Hepatocyte (in vitro differentiated cells): ENCODE results near the gene SEPTIN11. TPM values are rescaled to one million over a fixed set of nuclear protein-coding genes. Genes with fewer than 3 reads are reported as not detected.

Experiments
- DNase-seq: peaks from one replicate; pipeline ENCODE4 v3.0.0-alpha.2; 2016; ENCODE audit warnings: low spot score
- H2AFZ ChIP-seq: fragments of 200-600 bp; sonication (generic); 2 replicates; pipeline ENCODE4 v1.6.0; 2016; ENCODE audit warnings: antibody characterized with exemption, mild to moderate bottlenecking
- H3K27ac ChIP-seq: fragments of 200-600 bp; sonication (generic); 2 replicates; pipeline ENCODE4 v1.5.1; 2016; ENCODE audit warnings: mild to moderate bottlenecking
- H3K27me3 ChIP-seq: fragments of 200-600 bp; sonication (generic); 2 replicates; pipeline ENCODE4 v1.6.1; 2016
- H3K36me3 ChIP-seq: fragments of 200-600 bp; sonication (generic); replicated peaks from 2 replicates; pipeline ENCODE4 v1.5.1; 2016; ENCODE audit warnings: low read depth; ENCODE audit not compliant: insufficient read depth
- H3K4me1 ChIP-seq: fragments of 200-600 bp; sonication (generic); 2 replicates; pipeline ENCODE4 v1.5.1; 2016; ENCODE audit warnings: mild to moderate bottlenecking, moderate library complexity; ENCODE audit not compliant: insufficient read depth
- H3K4me2 ChIP-seq: fragments of 200-600 bp; sonication (generic); 2 replicates; pipeline ENCODE4 v1.6.0; 2016
- H3K4me3 ChIP-seq: fragments of 200-600 bp; sonication (generic); 2 replicates; pipeline ENCODE4 v1.5.1; 2016; ENCODE audit warnings: mild to moderate bottlenecking
- H3K79me2 ChIP-seq: fragments of 200-600 bp; sonication (generic); 2 replicates; pipeline ENCODE4 v1.6.0; 2017; ENCODE audit warnings: mild to moderate bottlenecking
- H3K9me2 ChIP-seq: fragments of 200-600 bp; sonication (generic); replicated peaks from 2 replicates; pipeline ENCODE4 v1.6.0; 2017; ENCODE audit warnings: mild to moderate bottlenecking; ENCODE audit not compliant: insufficient read depth
- H3K9me3 ChIP-seq: fragments of 200-600 bp; sonication (generic); 2 replicates; pipeline ENCODE4 v1.5.1; 2016; ENCODE audit warnings: low read depth, mild to moderate bottlenecking
- H4K20me1 ChIP-seq: fragments of 200-600 bp; sonication (generic); 2 replicates; pipeline ENCODE4 v1.6.0; 2016; ENCODE audit warnings: mild to moderate bottlenecking; ENCODE audit not compliant: insufficient read depth, poor library complexity, severe bottlenecking
- EZH2 ChIP-seq: fragments of 200-600 bp; sonication (generic); IDR thresholded peaks from 2 replicates; pipeline ENCODE4 v1.6.1; 2016; ENCODE audit warnings: antibody characterized with exemption, mild to moderate bottlenecking, borderline replicate concordance
- EZH2phosphoT487 ChIP-seq: fragments of 200-600 bp; sonication (generic); IDR thresholded peaks from one replicate; pipeline ENCODE4 v1.6.1; 2018; ENCODE audit warnings: antibody characterized with exemption, mild to moderate bottlenecking, low read depth, moderate library complexity; ENCODE audit not compliant: unreplicated experiment, severe bottlenecking
- WGBS: methylation state at CpG from one replicate; pipeline ENCODE4 v1.1.6; 2016; ENCODE audit warnings: low lambda C conversion rate; ENCODE audit errors: missing lambda C conversion rate; 5-methylcytosine and 5-hydroxymethylcytosine counted together
- polyA plus RNA-seq: library from polyadenylated mRNA; unstranded; fragments of >200 nt; fragmentation: Nextera tagmentation; extraction: Ambion mirVana; gene quantifications from 2 replicates; pipeline ENCODE4 v1.2.1, GENCODE V29; 2016
- total RNA-seq: library from RNA; depleted of rRNA; stranded (reverse); fragments of >200 nt; gene quantifications from 2 replicates; pipeline ENCODE4 v1.2.3, GENCODE V29; 2014
- TF ChIP-seq, protein P1 (sequence below): fragments of 200-600 bp; sonication (generic); IDR thresholded peaks from 2 replicates; pipeline ENCODE4 v1.5.1; 2016; ENCODE audit warnings: antibody characterized with exemption, mild to moderate bottlenecking; ENCODE audit not compliant: poor library complexity

Gene SEPTIN11
- total and polyA plus RNA-seq, 2 experiments from 2014 or later: 68.3 to 146 TPM

DNA sequence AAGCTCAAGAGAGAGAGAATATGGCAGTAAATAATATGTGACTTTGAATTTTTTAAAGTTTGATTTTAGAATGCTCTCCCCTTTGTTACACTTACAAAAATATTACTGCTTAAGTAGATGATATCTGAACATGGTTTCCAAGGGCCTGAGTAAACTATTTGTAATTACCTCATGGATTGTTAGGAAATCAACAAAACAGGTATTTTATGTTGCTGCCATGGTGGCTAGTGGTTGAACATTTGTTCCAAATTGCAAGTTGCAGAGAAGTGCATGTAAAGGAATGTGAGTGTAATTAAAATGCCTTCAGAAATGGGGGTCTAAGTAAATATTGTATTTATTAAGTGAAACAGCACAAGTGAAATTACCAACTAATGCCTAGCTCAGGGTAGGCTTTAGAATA lies 27.6 kb downstream of the SEPTIN11 start:
- no peak overlapping the region for H3K4me3 ChIP-seq
- DNase-seq: no peak
- H3K79me2 ChIP-seq: peaks cover 100% of the 10 kb centered on the region
- H3K4me1 ChIP-seq: peaks cover 8% of the 10 kb centered on the region
- no peak overlapping the region for H3K4me2 ChIP-seq
- no peak overlapping the region for H2AFZ ChIP-seq
- H3K27ac ChIP-seq: no peak overlapping the region
- no peaks in the 10 kb centered on the region for H4K20me1 ChIP-seq
- no peaks in the 10 kb centered on the region for H3K27me3 ChIP-seq
- H3K9me2 ChIP-seq: no peaks in the 10 kb centered on the region
- H3K36me3 ChIP-seq: no peaks in the 10 kb centered on the region
- H3K9me3 ChIP-seq: no peaks in the 10 kb centered on the region
- no peak for TF ChIP-seq EZH2phosphoT487
- TF ChIP-seq, protein P1, sequence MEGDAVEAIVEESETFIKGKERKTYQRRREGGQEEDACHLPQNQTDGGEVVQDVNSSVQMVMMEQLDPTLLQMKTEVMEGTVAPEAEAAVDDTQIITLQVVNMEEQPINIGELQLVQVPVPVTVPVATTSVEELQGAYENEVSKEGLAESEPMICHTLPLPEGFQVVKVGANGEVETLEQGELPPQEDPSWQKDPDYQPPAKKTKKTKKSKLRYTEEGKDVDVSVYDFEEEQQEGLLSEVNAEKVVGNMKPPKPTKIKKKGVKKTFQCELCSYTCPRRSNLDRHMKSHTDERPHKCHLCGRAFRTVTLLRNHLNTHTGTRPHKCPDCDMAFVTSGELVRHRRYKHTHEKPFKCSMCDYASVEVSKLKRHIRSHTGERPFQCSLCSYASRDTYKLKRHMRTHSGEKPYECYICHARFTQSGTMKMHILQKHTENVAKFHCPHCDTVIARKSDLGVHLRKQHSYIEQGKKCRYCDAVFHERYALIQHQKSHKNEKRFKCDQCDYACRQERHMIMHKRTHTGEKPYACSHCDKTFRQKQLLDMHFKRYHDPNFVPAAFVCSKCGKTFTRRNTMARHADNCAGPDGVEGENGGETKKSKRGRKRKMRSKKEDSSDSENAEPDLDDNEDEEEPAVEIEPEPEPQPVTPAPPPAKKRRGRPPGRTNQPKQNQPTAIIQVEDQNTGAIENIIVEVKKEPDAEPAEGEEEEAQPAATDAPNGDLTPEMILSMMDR: no peak
- TF ChIP-seq EZH2: no peak

DNA sequence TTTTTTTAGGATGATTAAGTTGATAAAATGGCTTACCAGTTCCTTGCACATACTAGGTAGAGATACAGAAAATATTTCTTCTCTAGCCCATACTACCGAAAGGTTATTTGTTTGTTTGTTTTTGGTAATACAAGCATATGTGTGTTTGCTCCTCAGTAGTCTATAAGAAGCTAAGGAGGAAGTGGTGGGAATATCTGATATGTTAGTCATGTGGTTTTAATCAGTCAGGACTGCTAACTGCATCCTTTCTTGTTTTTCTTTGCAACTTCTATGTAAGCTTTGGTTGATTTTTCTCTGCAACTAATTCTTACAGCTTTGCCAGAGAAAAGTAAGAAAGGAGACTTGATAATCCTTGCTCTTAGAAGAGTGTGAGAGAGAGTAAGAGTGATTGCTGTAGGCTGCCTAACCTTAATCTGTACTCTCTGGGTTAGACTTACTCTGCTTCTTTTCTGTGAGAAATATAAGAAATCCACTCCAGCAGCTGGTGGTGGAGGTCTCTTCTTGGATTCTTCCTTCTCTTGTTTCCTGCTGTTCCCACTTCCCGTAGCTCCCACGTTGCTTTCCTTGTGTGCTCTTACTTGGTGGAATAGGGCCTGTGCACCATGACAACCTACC lies 28.3 kb downstream of the SEPTIN11 start:
- TF ChIP-seq EZH2phosphoT487 (no peak), EZH2 (no peak)
- TF ChIP-seq, protein P1: no peak
- H3K27ac ChIP-seq: no peak overlapping the region
- no peaks in the 10 kb centered on the region for H4K20me1 ChIP-seq
- H3K4me1 ChIP-seq: peaks cover 14% of the 10 kb centered on the region
- H2AFZ ChIP-seq: no peak overlapping the region
- H3K27me3 ChIP-seq: no peaks in the 10 kb centered on the region
- H3K9me3 ChIP-seq: no peaks in the 10 kb centered on the region
- H3K36me3 ChIP-seq: no peaks in the 10 kb centered on the region
- H3K9me2 ChIP-seq: no peaks in the 10 kb centered on the region
- H3K4me2 ChIP-seq: no peak overlapping the region
- H3K79me2 ChIP-seq: peaks cover 99% of the 10 kb centered on the region
- H3K4me3 ChIP-seq: no peak overlapping the region
- WGBS: 65% methylated on average over 3 of the region's 3 CpGs
- no peak for DNase-seq

DNA sequence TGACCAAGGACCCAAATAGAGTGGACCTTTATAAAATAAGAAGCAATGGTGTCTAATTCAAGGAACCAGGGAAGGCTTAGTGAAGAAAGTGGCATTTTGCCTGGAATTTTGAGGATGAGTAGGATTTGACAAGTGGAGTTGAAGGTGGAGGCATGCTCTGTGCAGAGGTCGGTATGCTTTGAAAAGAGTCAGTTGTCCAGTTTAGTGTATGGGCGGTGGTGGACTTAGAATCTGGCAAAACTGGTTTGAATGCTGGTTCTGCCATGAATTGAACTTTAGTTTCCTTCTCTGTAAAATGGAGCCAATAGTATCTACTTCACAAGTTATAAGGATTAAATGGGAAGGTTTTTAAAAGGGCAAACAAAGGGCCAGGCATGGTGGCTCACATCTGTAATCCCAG lies 29.7 kb downstream of the SEPTIN11 start:
- TF ChIP-seq EZH2: no peak
- TF ChIP-seq, protein P1: no peak
- TF ChIP-seq EZH2phosphoT487: no peak
- no peaks in the 10 kb centered on the region for H3K9me2 ChIP-seq
- H3K4me1 ChIP-seq: peaks cover 20% of the 10 kb centered on the region
- H4K20me1 ChIP-seq: no peaks in the 10 kb centered on the region
- peaks cover 99% of the 10 kb centered on the region for H3K79me2 ChIP-seq
- H3K27me3 ChIP-seq: no peaks in the 10 kb centered on the region
- no peak overlapping the region for H3K4me2 ChIP-seq
- no peak for DNase-seq
- no peak overlapping the region for H3K4me3 ChIP-seq
- WGBS: 90% methylated on average over 2 of the region's 2 CpGs
- H2AFZ ChIP-seq: no peak overlapping the region
- no peaks in the 10 kb centered on the region for H3K36me3 ChIP-seq
- no peak overlapping the region for H3K27ac ChIP-seq
- H3K9me3 ChIP-seq: no peaks in the 10 kb centered on the region

DNA sequence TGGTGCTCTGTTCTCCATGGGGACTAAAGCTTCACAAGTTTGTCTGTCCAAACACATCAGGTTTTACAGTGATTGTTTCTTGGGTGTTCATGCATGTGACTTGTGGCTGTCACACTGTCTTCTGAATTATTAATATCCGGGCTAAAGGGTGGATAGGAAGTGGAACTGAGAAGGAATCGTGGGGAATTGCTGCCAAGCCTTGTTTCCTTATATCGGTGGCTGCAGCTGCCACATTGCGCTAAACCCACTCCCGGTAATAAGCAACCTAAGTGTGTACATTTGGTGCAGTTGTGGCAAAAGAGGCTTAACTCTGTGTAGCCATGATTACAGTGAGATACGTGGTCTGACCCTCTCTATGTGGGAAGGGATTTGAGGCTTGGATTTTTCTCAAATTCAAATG lies 30.7 kb downstream of the SEPTIN11 start:
- peaks cover 28% of the 10 kb centered on the region for H3K4me1 ChIP-seq
- no peak overlapping the region for H3K4me3 ChIP-seq
- no peak overlapping the region for H3K4me2 ChIP-seq
- TF ChIP-seq EZH2 (no peak), EZH2phosphoT487 (no peak)
- TF ChIP-seq, protein P1: no peak
- no peak for DNase-seq
- no peaks in the 10 kb centered on the region for H3K9me2 ChIP-seq
- H2AFZ ChIP-seq: no peak overlapping the region
- H4K20me1 ChIP-seq: no peaks in the 10 kb centered on the region
- WGBS: 93% methylated on average over 6 of the region's 6 CpGs
- no peak overlapping the region for H3K27ac ChIP-seq
- peaks cover 93% of the 10 kb centered on the region for H3K79me2 ChIP-seq
- H3K27me3 ChIP-seq: no peaks in the 10 kb centered on the region
- no peaks in the 10 kb centered on the region for H3K9me3 ChIP-seq
- no peaks in the 10 kb centered on the region for H3K36me3 ChIP-seq
